HCT116 (cell line): ENCODE measurements around the gene COL19A1. TPM values are rescaled to one million over a fixed set of nuclear protein-coding genes. Genes with fewer than 3 reads are reported as not detected.

Source experiments
- ATAC-seq: fragments of 200-7000 bp; cut with Tn5 transposase; 2 replicates; pipeline ENCODE4 v1.9.1; 2020; ENCODE audit warnings: mild to moderate bottlenecking, moderate library complexity
- BruUV-seq: library from RNA; stranded (reverse); fragments of 400-500 nt; replicated peaks from 2 replicates; lab custom pipeline; 2021; lab: Mats Ljungman, UMichigan
- CTCF ChIA-PET: fragments of 300-600 bp; sonication (Branson Sonifier 250); formaldehyde crosslinking; loops from one replicate; lab custom pipeline; 2021; ENCODE audit warnings: antibody characterized with exemption; lab: Charles Lee
- POLR2A ChIA-PET: fragments of 300-600, 350-600 bp; sonication (Branson Sonifier 250); formaldehyde crosslinking; loops from one replicate; lab custom pipeline; 2021; ENCODE audit warnings: antibody characterized with exemption; lab: Charles Lee
- RAD21 ChIA-PET, 2 experiments: fragments of 300-600 bp; sonication (Branson Sonifier 250); formaldehyde crosslinking; loops; one replicate each; lab custom pipeline; 2023; ENCODE audit warnings: low total read pairs in 2 of 2; ENCODE audit not compliant: uncharacterized antibody in 2 of 2, unreplicated experiment in 2 of 2, low non-redundant PET in 1 of 2; lab: Charles Lee
- DNase-seq: peaks from one replicate; pipeline ENCODE4 v3.0.0-alpha.2; 2010; ENCODE audit warnings: low read depth, low spot score
- H2AFZ ChIP-seq: fragments of 200-600 bp; shearing (Covaris generic), sonication (generic); 2 replicates; pipeline ENCODE4 v1.6.1; 2017; ENCODE audit warnings: low read depth, mixed run types, mixed read lengths, antibody characterized with exemption, low read length; ENCODE audit not compliant: poor library complexity, severe bottlenecking
- H3K27ac ChIP-seq: 2 replicates; pipeline ENCODE4 v1.5.1; 2012; ENCODE audit warnings: low read depth, low read length
- H3K27me3 ChIP-seq: fragments of 200-600 bp; sonication (generic); 2 replicates; pipeline ENCODE4 v1.6.1; 2016; ENCODE audit warnings: mixed run types, low read length, mixed read lengths; ENCODE audit not compliant: insufficient read depth
- H3K36me3 ChIP-seq, 2 experiments: fragments of 200-500 bp in 1 of 2; fragments of 200-600 bp in 1 of 2; sonication (Bioruptor generic) in 1 of 2; sonication (generic) in 1 of 2; 2 replicates each; pipeline versions ENCODE4 v1.5.1 to v1.6.1; 2014 to 2016; ENCODE audit warnings: low read length in 2 of 2, inconsistent platforms in 1 of 2, mixed read lengths in 1 of 2, mixed run types in 1 of 2; ENCODE audit not compliant: insufficient read depth in 2 of 2, control insufficient read depth in 1 of 2
- H3K4me1 ChIP-seq, 2 experiments: fragments of 200-600 bp in 1 of 2; sonication (generic) in 1 of 2; 2 replicates each; pipeline versions ENCODE4 v1.5.1 to v1.6.1; 2012 to 2017; ENCODE audit warnings: low read length in 2 of 2, inconsistent platforms in 1 of 2, mild to moderate bottlenecking in 1 of 2, mixed read lengths in 1 of 2, mixed run types in 1 of 2, moderate library complexity in 1 of 2; ENCODE audit not compliant: insufficient read depth in 2 of 2, control insufficient read depth in 1 of 2
- H3K4me2 ChIP-seq: fragments of 200-600 bp; sonication (generic); 2 replicates; pipeline ENCODE4 v1.6.1; 2017; ENCODE audit warnings: mixed run types, low read length, mixed read lengths
- H3K4me3 ChIP-seq, 2 experiments: fragments of 200-600 bp in 1 of 2; sonication (generic) in 1 of 2; replicated peaks in 1 of 2; 2 replicates each; pipeline ENCODE4 v1.5.1; 2011 to 2016; ENCODE audit warnings: low read length in 2 of 2, control low read depth in 1 of 2, low read depth in 1 of 2, mild to moderate bottlenecking in 1 of 2, mixed read lengths in 1 of 2, mixed run types in 1 of 2
- H3K79me2 ChIP-seq: fragments of 200-600 bp; sonication (generic); 2 replicates; pipeline ENCODE4 v1.6.1; 2017; ENCODE audit warnings: mild to moderate bottlenecking, mixed run types, low read length, moderate library complexity, mixed read lengths; ENCODE audit not compliant: insufficient read depth
- H3K9ac ChIP-seq: fragments of 200-600 bp; sonication (generic); 2 replicates; pipeline ENCODE4 v1.6.1; 2016; ENCODE audit warnings: low read length, mixed read lengths
- H3K9me2 ChIP-seq: fragments of 200-600 bp; sonication (generic), shearing (Covaris generic); 2 replicates; pipeline ENCODE4 v1.6.1; 2017; ENCODE audit warnings: mixed run types, mild to moderate bottlenecking, moderate library complexity; ENCODE audit not compliant: insufficient read depth
- H3K9me3 ChIP-seq, 2 experiments: fragments of 200-500 bp in 1 of 2; fragments of 200-600 bp in 1 of 2; sonication (Bioruptor generic) in 1 of 2; sonication (generic) in 1 of 2; 2 replicates each; pipeline ENCODE4 v1.6.1; 2014 to 2017; ENCODE audit warnings: low read length in 2 of 2, mixed read lengths in 2 of 2, inconsistent platforms in 1 of 2, low read depth in 1 of 2, mild to moderate bottlenecking in 1 of 2, mixed run types in 1 of 2, moderate library complexity in 1 of 2; ENCODE audit not compliant: control insufficient read depth in 1 of 2, insufficient read depth in 1 of 2
- H4K20me1 ChIP-seq: fragments of 200-600 bp; sonication (generic), shearing (Covaris generic); 2 replicates; pipeline ENCODE4 v1.6.1; 2017; ENCODE audit warnings: mixed run types, mild to moderate bottlenecking, moderate library complexity; ENCODE audit not compliant: insufficient read depth
- CBX3 ChIP-seq: IDR thresholded peaks from 2 replicates; pipeline ENCODE4 v1.6.1; 2012; ENCODE audit warnings: low read depth
- CEBPB ChIP-seq: IDR thresholded peaks from 2 replicates; pipeline ENCODE4 v1.6.1; 2012; ENCODE audit warnings: low read depth
- EGR1 ChIP-seq: IDR thresholded peaks from 2 replicates; pipeline ENCODE4 v1.6.1; 2012; ENCODE audit warnings: low read depth
- ELF1 ChIP-seq: IDR thresholded peaks from 2 replicates; pipeline ENCODE4 v1.6.1; 2012; ENCODE audit warnings: low read depth, borderline replicate concordance
- EZH2 ChIP-seq: fragments of 200-600 bp; sonication (generic); IDR thresholded peaks from 2 replicates; pipeline ENCODE4 v1.6.1; 2017; ENCODE audit warnings: antibody characterized with exemption, mixed run types
- EZH2phosphoT487 ChIP-seq: fragments of 200-600 bp; IDR thresholded peaks from 2 replicates; pipeline ENCODE4 v1.6.1; 2018; ENCODE audit warnings: antibody characterized with exemption, borderline replicate concordance
- FOSL1 ChIP-seq: IDR thresholded peaks from 2 replicates; pipeline ENCODE4 v1.6.1; 2012; ENCODE audit warnings: low read depth
- JUND ChIP-seq: IDR thresholded peaks from 2 replicates; pipeline ENCODE4 v1.6.1; 2012
- RAD21 ChIP-seq: IDR thresholded peaks from 2 replicates; pipeline ENCODE4 v1.6.1; 2012; ENCODE audit warnings: low read depth, mild to moderate bottlenecking
- SIN3A ChIP-seq: IDR thresholded peaks from 2 replicates; pipeline ENCODE4 v1.6.1; 2012; ENCODE audit warnings: low read depth
- YY1 ChIP-seq: IDR thresholded peaks from 2 replicates; pipeline ENCODE4 v1.6.1; 2011; ENCODE audit warnings: low read length, low read depth, moderate library complexity, mild to moderate bottlenecking; ENCODE audit not compliant: insufficient replicate concordance; ENCODE audit errors: extremely low read depth
- ZFX ChIP-seq: fragments of 450-650 bp; IDR thresholded peaks from 2 replicates; pipeline ENCODE4 v1.6.1; 2017
- ZNF274 ChIP-seq: fragments of 200-500 bp; sonication (Bioruptor generic); IDR thresholded peaks from 2 replicates; pipeline ENCODE4 v1.6.1; 2014; ENCODE audit warnings: mild to moderate bottlenecking, low read depth, low read length, inconsistent platforms
- intact Hi-C: fragments of 100-400 bp; cut with micrococcal nuclease; formaldehyde crosslinking; loops from 2 replicates; pipeline ENCODE4 v1.10.0; 2022
- total RNA-seq: library from RNA; stranded (reverse); gene quantifications from one replicate; pipeline ENCODE4 v1.2.1, GENCODE V29; 2021; ENCODE audit not compliant: unreplicated experiment
- TF ChIP-seq, protein P1 (sequence below): IDR thresholded peaks from 2 replicates; pipeline ENCODE4 v1.6.1; 2012
- TF ChIP-seq, protein P2 (sequence below), 3 experiments: fragments of 200-600 bp in 1 of 3; sonication (generic) in 1 of 3; IDR thresholded peaks in 2 of 3; conservative IDR thresholded peaks in 1 of 3; 2 replicates each; pipeline ENCODE4 v1.5.1; 2012 to 2017; ENCODE audit warnings: low read depth in 2 of 3, low read length in 2 of 3, antibody characterized with exemption in 1 of 3, borderline replicate concordance in 1 of 3, control low read depth in 1 of 3, mild to moderate bottlenecking in 1 of 3, mixed read lengths in 1 of 3, mixed run types in 1 of 3, moderate library complexity in 1 of 3; ENCODE audit not compliant: insufficient read depth in 1 of 3
- TF ChIP-seq, protein P3 (sequence below): IDR thresholded peaks from 2 replicates; pipeline ENCODE4 v1.6.1; 2012
- TF ChIP-seq, protein P4 (sequence below): IDR thresholded peaks from 2 replicates; pipeline ENCODE4 v1.6.1; 2011; ENCODE audit warnings: mild to moderate bottlenecking, low read length, moderate library complexity; ENCODE audit not compliant: insufficient replicate concordance; ENCODE audit errors: extremely low read depth

COL19A1 gene
- total RNA-seq, 1 experiment from 2014 or later: not detected

DNA sequence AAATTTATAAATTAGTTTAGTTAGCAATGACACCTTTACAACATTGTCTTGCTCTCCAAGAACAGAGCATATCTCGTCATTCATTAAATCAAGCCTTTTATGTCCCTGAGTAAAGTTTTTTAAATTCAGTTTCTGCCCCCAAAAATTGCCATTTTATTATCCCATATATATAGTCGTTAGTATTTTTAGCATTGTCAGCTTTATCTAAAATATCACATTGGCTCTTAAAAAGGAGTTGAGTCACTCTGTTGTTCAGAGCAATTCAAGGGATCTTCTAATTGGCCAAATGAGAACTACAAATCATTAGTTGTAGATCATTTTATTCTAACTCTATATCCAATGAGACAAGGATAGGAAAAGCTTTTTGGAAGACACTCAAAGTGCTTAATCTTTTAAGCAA, 309.4 kb downstream of the COL19A1 start:
- H3K79me2 ChIP-seq: no peaks in the 10 kb centered on the region
- no peak overlapping the region for H3K9ac ChIP-seq
- CTCF ChIA-PET: interaction anchor here (1.3 kb wide), 1 partner anchor 9 kb away, joined by 3 read pairs; no protein-coding TSS in a partner anchor
- RAD21 ChIA-PET: no interaction called here
- H2AFZ ChIP-seq: no peak overlapping the region
- H4K20me1 ChIP-seq: no peaks in the 10 kb centered on the region
- intact Hi-C loops: no loop called here
- no peaks in the 10 kb centered on the region for H3K36me3 ChIP-seq
- POLR2A ChIA-PET: no interaction called here
- BruUV-seq: no TSS peak
- no peak for DNase-seq
- no peak for ATAC-seq
- no peaks in the 10 kb centered on the region for H3K9me2 ChIP-seq
- no peaks in the 10 kb centered on the region for H3K9me3 ChIP-seq
- H3K27me3 ChIP-seq: no peaks in the 10 kb centered on the region
- H3K4me1 ChIP-seq: no peaks in the 10 kb centered on the region
- TF ChIP-seq RAD21: no peak
- no peak for TF ChIP-seq FOSL1
- TF ChIP-seq CEBPB: no peak
- no peak for TF ChIP-seq YY1
- TF ChIP-seq, protein P1, sequence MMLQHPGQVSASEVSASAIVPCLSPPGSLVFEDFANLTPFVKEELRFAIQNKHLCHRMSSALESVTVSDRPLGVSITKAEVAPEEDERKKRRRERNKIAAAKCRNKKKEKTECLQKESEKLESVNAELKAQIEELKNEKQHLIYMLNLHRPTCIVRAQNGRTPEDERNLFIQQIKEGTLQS: no peak
- TF ChIP-seq ELF1: no peak
- no peak for TF ChIP-seq ZFX
- no peak for TF ChIP-seq SIN3A
- no peak for TF ChIP-seq JUND
- no peak overlapping the region for H3K27ac ChIP-seq
- H3K4me3 ChIP-seq: no peak overlapping the region
- H3K4me2 ChIP-seq: no peak overlapping the region

DNA sequence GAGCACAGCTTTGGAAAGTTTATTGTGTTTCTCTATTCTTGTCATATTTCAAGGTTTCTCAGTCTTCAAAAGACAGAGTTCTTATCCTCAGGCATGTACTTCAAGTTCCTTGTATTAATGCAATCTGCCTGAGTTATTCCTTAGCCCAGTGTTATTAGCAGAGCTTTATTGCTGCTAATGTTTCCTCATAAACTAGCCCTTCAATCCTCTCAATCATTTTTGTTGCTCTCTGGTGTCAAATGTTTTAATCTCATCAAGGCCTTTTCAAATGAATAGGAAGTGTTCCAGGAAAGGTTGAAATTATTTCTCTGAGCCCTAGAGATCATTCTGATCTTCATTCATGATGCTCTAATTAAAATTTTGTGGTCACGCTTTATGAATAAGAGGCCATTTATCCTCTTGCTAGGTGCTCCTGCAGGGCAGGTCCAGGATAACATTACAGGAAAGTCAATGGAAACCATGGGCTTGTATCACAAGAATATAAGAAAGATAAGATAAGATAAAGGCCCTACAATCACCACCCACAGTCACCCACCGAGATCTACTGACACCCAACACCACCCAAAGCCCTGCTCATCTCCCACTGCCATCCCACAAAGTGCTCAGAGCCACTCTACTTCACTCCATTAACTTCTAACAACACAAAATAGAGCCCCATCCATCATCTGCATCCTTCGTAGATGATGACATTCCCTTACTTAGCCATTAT, 310.6 kb downstream of the COL19A1 start:
- Histone ChIP-seq H3K4me2 (no peak overlapping the region), H3K9me2 (no peaks in the 10 kb centered on the region), H3K27me3 (no peaks in the 10 kb centered on the region), H3K36me3 (no peaks in the 10 kb centered on the region), H3K9ac (no peak overlapping the region), H3K4me3 (no peak overlapping the region), H3K9me3 (no peaks in the 10 kb centered on the region), H3K27ac (no peak overlapping the region), H3K4me1 (no peaks in the 10 kb centered on the region), H3K79me2 (no peaks in the 10 kb centered on the region), H2AFZ (no peak overlapping the region), H4K20me1 (no peaks in the 10 kb centered on the region)
- no peak for DNase-seq
- RAD21 ChIA-PET: no interaction called here
- CTCF ChIA-PET: interaction anchor here (1.0 kb wide), 1 partner anchor 11 kb away, joined by 5 read pairs; no protein-coding TSS in a partner anchor
- BruUV-seq: no TSS peak
- POLR2A ChIA-PET: no interaction called here
- ATAC-seq: no peak
- intact Hi-C loops: no loop called here
- TF ChIP-seq EGR1 (no peak), CBX3 (no peak), EZH2phosphoT487 (no peak), ZFX (no peak), RAD21 (no peak), EZH2 (no peak), ZNF274 (no peak)
- TF ChIP-seq, protein P2, sequence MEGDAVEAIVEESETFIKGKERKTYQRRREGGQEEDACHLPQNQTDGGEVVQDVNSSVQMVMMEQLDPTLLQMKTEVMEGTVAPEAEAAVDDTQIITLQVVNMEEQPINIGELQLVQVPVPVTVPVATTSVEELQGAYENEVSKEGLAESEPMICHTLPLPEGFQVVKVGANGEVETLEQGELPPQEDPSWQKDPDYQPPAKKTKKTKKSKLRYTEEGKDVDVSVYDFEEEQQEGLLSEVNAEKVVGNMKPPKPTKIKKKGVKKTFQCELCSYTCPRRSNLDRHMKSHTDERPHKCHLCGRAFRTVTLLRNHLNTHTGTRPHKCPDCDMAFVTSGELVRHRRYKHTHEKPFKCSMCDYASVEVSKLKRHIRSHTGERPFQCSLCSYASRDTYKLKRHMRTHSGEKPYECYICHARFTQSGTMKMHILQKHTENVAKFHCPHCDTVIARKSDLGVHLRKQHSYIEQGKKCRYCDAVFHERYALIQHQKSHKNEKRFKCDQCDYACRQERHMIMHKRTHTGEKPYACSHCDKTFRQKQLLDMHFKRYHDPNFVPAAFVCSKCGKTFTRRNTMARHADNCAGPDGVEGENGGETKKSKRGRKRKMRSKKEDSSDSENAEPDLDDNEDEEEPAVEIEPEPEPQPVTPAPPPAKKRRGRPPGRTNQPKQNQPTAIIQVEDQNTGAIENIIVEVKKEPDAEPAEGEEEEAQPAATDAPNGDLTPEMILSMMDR (IDR thresholded peaks at IDR 0.05 in 2 of 3, conservative IDR thresholded peaks at IDR 0.05 in 1 of 3; ENCODE audit: borderline replicate concordance in 1 of 3, insufficient read depth in 1 of 3, low read depth in 2 of 3, low read length in 2 of 3): no peak
- TF ChIP-seq, protein P1: no peak
- TF ChIP-seq, protein P3, sequence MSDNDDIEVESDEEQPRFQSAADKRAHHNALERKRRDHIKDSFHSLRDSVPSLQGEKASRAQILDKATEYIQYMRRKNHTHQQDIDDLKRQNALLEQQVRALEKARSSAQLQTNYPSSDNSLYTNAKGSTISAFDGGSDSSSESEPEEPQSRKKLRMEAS: no peak
- TF ChIP-seq, protein P4, sequence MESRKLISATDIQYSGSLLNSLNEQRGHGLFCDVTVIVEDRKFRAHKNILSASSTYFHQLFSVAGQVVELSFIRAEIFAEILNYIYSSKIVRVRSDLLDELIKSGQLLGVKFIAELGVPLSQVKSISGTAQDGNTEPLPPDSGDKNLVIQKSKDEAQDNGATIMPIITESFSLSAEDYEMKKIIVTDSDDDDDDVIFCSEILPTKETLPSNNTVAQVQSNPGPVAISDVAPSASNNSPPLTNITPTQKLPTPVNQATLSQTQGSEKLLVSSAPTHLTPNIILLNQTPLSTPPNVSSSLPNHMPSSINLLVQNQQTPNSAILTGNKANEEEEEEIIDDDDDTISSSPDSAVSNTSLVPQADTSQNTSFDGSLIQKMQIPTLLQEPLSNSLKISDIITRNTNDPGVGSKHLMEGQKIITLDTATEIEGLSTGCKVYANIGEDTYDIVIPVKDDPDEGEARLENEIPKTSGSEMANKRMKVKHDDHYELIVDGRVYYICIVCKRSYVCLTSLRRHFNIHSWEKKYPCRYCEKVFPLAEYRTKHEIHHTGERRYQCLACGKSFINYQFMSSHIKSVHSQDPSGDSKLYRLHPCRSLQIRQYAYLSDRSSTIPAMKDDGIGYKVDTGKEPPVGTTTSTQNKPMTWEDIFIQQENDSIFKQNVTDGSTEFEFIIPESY: no peak
